Activated CD4-positive, alpha-beta T cell treated with anti-CD3 and anti-CD28 coated beads, Interleukin-2, amount 50 U/mL, for 24 hours (primary cell): ENCODE measurements around the gene STK32B.

Source experiments
- DNase-seq, 2 donors: peaks; one replicate each; pipeline ENCODE4 v3.0.0-alpha.2; 2020; ENCODE audit warnings: low read depth in 1 of 2, low spot score in 1 of 2

Gene STK32B

GRCh38 chr4:5503336-5503936, 452.2 kb downstream of the STK32B start:
- no peak for DNase-seq

- DNase-seq: no peak
Measured at GRCh38 chr4:5504486-5504885, 453.2 kb downstream of the STK32B start.

DNA sequence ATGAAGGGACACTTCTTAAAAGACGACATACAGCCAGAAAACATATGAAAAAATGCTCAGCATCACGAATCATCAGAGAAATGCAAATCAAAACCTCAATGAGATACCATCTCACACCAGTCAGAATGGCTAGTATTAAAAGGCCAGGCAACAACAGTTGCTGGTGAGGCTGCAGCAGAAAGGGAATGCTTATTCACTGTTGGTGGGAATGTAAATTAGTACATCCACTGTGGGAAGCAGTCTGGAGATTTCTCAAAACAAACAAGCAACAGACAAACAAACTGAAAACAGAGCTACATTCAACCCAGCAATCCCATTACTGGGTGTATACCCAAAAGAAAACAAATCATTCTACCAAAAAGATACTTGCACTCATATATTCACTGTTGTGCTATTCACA, 459.2 kb downstream of the STK32B start:
- no peak for DNase-seq

DNA sequence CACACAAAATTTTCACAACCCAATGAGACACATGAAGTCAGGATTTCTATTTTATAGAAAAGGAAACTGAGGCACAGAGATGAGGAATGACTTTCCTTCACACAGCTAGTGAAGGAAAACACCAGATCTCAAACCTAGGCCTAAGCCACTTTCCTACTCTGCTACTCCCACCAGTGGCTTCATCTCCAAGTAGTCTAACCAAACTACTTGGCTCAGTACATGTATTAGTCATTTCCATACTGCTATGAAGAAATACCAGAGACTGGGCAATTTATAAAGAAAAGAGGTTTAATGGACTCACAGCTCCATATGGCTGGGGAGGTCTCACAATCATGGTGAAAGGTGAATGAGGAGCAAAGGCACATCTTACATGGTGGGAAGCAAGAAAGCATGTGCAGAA, 460.5 kb downstream of the STK32B start:
- DNase-seq: no peak

- DNase-seq: no peak
Measured at GRCh38 chr4:5515646-5516045, 464.4 kb downstream of the STK32B start.

DNA sequence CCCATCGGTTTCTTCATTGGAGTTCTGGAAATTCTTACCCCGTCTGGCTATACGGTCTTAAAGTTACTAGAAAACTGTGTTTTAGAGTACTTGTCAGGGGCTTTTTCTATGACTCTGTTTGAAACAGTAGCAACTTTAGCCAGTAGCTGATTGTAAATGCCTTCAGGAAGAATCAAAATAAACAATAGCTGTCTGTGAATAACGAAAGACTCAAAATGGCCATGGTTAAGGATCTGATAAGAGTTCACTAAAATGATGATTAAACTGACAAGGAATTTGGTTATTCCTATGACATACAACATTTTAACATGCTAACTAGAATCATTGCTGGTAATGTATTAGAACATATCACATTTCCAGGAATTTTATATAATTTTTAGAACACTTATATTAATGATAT, 466.1 kb downstream of the STK32B start:
- DNase-seq: no peak

GRCh38 chr4:5524446-5525299, 473.4 kb downstream of the STK32B start:
- no peak for DNase-seq

DNA sequence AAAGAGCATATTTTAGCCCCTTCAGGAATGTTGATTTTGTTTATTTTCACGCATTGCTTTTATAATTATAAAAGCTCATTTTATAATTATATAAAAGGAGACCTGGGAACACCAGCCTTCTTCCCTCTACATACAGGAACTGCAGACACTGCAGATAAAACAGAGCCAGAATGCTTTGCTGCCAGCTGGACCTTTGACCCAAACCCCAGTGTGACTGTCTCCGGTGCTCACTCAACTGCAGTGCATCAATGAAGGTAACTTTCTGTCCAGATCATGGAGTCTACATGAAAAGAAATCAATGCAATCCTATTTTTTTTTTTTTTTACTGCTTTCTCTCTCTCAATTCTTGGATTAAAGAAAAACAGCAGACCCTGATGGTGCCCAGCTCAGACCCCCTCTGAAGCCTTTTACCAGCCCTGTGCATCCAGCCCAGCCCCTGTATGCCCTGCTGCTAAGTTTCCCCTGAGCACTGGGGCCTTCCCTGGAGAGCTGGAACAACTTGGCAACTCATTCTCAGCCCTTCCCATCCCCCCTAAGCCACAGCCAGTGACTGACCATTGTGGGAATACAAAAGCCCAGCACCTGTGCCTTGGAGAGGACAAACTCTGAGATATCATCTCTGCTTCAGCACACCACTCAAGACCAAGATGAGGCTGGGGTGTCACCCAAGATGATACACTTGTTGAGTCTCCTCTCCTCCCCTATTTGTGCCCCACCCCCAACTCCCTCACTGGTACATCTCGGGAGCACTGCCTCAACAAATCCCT, 475.0 kb downstream of the STK32B start:
- DNase-seq: no peak

- no peak for DNase-seq
Measured at GRCh38 chr4:5527211-5527610, 475.9 kb downstream of the STK32B start.

GRCh38 chr4:5528031-5528436, 476.8 kb downstream of the STK32B start:
- no peak for DNase-seq

DNA sequence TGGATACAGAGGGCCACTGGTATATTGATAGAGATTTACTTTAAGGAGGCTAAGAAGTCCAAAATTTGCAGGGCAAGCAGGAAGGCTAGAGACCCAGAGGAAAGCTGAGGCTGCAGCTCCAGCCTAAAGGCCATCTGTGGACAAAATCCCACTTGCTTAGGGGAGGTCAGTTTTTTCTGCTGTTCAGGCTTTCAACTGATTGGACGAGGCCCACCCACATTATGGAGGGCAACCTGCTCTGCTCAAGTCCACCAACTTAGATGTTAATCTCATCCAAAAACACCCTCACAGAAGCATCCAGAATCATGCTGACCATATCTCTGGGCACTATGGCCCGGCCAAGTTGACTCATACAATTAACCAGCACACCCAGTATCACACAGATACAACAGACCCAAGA, 480.8 kb downstream of the STK32B start:
- DNase-seq: no peak

- no peak for DNase-seq
Measured at GRCh38 chr4:5539584-5539983, 488.3 kb downstream of the STK32B start.

DNA sequence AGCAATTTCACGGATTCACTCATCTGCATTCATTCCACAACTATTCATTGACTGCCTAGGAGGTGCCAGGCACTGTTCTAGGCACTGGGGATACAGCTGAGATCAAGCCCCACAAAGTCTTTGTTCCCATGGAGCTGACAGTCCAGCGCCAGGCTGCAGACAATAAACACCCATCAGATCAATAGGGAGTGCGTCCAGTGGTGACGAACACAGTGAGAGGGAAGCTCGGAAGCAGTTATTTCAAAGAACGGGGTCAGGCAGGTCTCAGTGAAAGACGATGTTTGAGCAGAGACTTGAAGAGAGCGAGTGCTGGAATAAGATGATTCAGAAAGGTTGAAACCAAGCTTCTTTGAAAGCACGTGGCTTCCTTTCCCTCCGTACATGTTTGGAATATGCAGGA, 489.9 kb downstream of the STK32B start:
- DNase-seq: no peak

- DNase-seq: no peak
Measured at GRCh38 chr4:5543681-5544080, 492.4 kb downstream of the STK32B start.

DNA sequence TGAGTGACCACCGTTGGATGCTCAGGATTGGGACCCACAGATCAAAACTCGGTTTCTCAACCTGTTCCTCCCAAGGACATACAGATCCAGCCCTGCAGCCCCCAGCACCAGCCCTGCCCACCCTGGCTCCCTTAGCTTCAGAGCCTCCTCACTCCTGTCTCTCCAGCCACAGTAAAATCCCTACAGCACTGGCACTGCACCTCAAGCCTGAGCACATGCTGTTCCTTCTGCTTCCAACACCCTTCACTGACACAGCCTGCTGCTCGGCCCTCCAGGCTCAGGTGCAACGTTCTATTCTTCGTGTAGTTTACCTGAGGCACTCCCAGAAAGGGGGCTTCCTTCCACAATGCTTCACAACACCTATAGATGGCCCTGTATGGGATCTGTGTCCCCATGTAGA, 493.5 kb downstream of the STK32B start:
- DNase-seq: no peak

DNA sequence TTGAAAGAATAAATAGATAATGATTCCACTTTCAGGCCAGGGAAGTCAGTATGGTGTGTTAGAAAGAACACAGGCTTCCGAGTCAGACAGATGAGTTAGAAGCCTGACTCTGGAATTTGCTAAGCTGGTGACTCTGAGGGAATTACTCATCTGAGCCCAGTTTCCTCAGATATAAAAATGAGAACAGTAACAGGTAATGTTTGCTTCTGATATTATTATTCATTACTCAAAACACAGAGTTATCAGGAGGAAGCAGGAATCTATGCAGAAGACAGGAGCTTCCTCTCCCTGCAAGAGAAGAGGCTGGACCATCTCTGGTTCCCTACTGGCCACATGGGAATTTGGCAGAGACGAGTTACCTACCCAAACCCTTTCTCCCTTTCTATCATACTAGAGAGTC, 494.0 kb downstream of the STK32B start:
- DNase-seq: no peak

- no peak for DNase-seq
Measured at GRCh38 chr4:5547651-5548249, 496.5 kb downstream of the STK32B start.
